NCI-H128 (cell line): ENCODE measurements around the gene PCBP3.

Experiments
- DNase-seq: peaks from one replicate; lab custom pipeline; 2025; ENCODE audit not compliant: unreplicated experiment; lab: John Stamatoyannopoulos, UW

PCBP3 gene

GRCh38 chr21:45858180-45858579 lies 214.7 kb downstream of the PCBP3 start:
- no peak for DNase-seq

GRCh38 chr21:45859041-45859761 lies 215.7 kb downstream of the PCBP3 start:
- no peak for DNase-seq

GRCh38 chr21:45859762-45860357 lies 216.3 kb downstream of the PCBP3 start:
- no peak for DNase-seq

GRCh38 chr21:45860493-45861155 lies 217.1 kb downstream of the PCBP3 start:
- DNase-seq: no peak

- DNase-seq: no peak
Measured at GRCh38 chr21:45861156-45861870, 217.8 kb downstream of the PCBP3 start.

GRCh38 chr21:45862543-45863207 lies 219.2 kb downstream of the PCBP3 start:
- no peak for DNase-seq

GRCh38 chr21:45863267-45863666 lies 219.7 kb downstream of the PCBP3 start:
- no peak for DNase-seq

GRCh38 chr21:45863751-45864150 lies 220.2 kb downstream of the PCBP3 start:
- DNase-seq: no peak

GRCh38 chr21:45864436-45864835 lies 220.9 kb downstream of the PCBP3 start:
- DNase-seq: no peak

GRCh38 chr21:45865106-45865835 lies 221.7 kb downstream of the PCBP3 start:
- DNase-seq: no peak

- DNase-seq: no peak
Measured at GRCh38 chr21:45866551-45866950, 223.0 kb downstream of the PCBP3 start.

GRCh38 chr21:45867041-45867666 lies 223.6 kb downstream of the PCBP3 start:
- no peak for DNase-seq

- DNase-seq: no peak
Measured at GRCh38 chr21:45867671-45868081, 224.2 kb downstream of the PCBP3 start.

GRCh38 chr21:45868086-45868485 lies 224.6 kb downstream of the PCBP3 start:
- DNase-seq: no peak

GRCh38 chr21:45868488-45868887 lies 225.0 kb downstream of the PCBP3 start:
- no peak for DNase-seq

- no peak for DNase-seq
Measured at GRCh38 chr21:45869121-45870007, 225.8 kb downstream of the PCBP3 start.

- no peak for DNase-seq
Measured at GRCh38 chr21:45870421-45870820, 226.9 kb downstream of the PCBP3 start.

- DNase-seq: no peak
Measured at GRCh38 chr21:45870851-45871615, 227.5 kb downstream of the PCBP3 start.
